PC-3 (cell line): Measurements from ENCODE around the gene PROSER2. TPM values are rescaled to one million over a fixed set of nuclear protein-coding genes. Genes with fewer than 3 reads are reported as not detected.

ENCODE experiments used
- ATAC-seq: fragments of 200-7000 bp; cut with Tn5 transposase; 2 replicates; pipeline ENCODE4 v1.9.1; 2020; ENCODE audit warnings: mild to moderate bottlenecking, moderate library complexity
- BruUV-seq: library from RNA; stranded (reverse); fragments of 400-500 nt; replicated peaks from 2 replicates; lab custom pipeline; 2021; lab: Mats Ljungman, UMichigan
- CTCF ChIA-PET: fragments of 300-600 bp; sonication (Branson Sonifier 250); formaldehyde crosslinking; loops from one replicate; lab custom pipeline; 2022; ENCODE audit warnings: antibody characterized with exemption; lab: Charles Lee
- POLR2A ChIA-PET: fragments of 300-600 bp; sonication (Branson Sonifier 250); formaldehyde crosslinking; loops from one replicate; lab custom pipeline; 2022; ENCODE audit warnings: antibody characterized with exemption; ENCODE audit not compliant: unreplicated experiment; lab: Charles Lee
- DNase-seq: peaks from one replicate; pipeline ENCODE4 v3.0.0-alpha.2; 2015
- H2AFZ ChIP-seq: fragments of 300-600 bp; sonication (generic); 2 replicates; pipeline ENCODE4 v1.6.0; 2016; ENCODE audit warnings: antibody characterized with exemption, low read length
- H3F3A ChIP-seq: fragments of 300-600 bp; sonication (generic); one replicate; pipeline ENCODE4 v1.6.0; 2017; ENCODE audit warnings: antibody characterized with exemption, low read length, control low read depth, mild to moderate bottlenecking; ENCODE audit not compliant: unreplicated experiment
- H3K27ac ChIP-seq: fragments of 300-600 bp; sonication (generic); 2 replicates; pipeline ENCODE4 v1.5.1; 2016; ENCODE audit warnings: mild to moderate bottlenecking, low read length
- H3K27me3 ChIP-seq: fragments of 300-600 bp; sonication (generic); 2 replicates; pipeline ENCODE4 v1.6.1; 2016; ENCODE audit warnings: low read length, mixed read lengths
- H3K36me3 ChIP-seq: fragments of 300-600 bp; sonication (generic); 2 replicates; pipeline ENCODE4 v1.6.1; 2016; ENCODE audit warnings: low read depth, mixed run types, low read length, mixed read lengths
- H3K4me1 ChIP-seq: fragments of 300-600 bp; sonication (generic); 2 replicates; pipeline ENCODE4 v1.5.1; 2016; ENCODE audit warnings: low read length; ENCODE audit not compliant: insufficient read depth
- H3K4me2 ChIP-seq: fragments of 300-600 bp; sonication (generic); 2 replicates; pipeline ENCODE4 v1.6.0; 2016; ENCODE audit warnings: low read length
- H3K4me3 ChIP-seq: fragments of 300-600 bp; sonication (generic); 2 replicates; pipeline ENCODE4 v1.5.1; 2016; ENCODE audit warnings: mild to moderate bottlenecking, low read length, mixed read lengths
- H3K79me2 ChIP-seq: fragments of 300-600 bp; sonication (generic); 2 replicates; pipeline ENCODE4 v1.6.1; 2017; ENCODE audit warnings: low read length, mixed read lengths
- H3K9ac ChIP-seq: fragments of 300-600 bp; sonication (generic); 2 replicates; pipeline ENCODE4 v1.6.0; 2016; ENCODE audit warnings: mild to moderate bottlenecking, low read length
- H3K9me2 ChIP-seq: fragments of 300-600 bp; sonication (generic); replicated peaks from 2 replicates; pipeline ENCODE4 v1.6.1; 2016; ENCODE audit warnings: mixed run types, low read length, mixed read lengths
- H3K9me3 ChIP-seq: fragments of 300-600 bp; sonication (generic); 2 replicates; pipeline ENCODE4 v1.6.1; 2016; ENCODE audit warnings: low read length, mixed read lengths
- H4K20me1 ChIP-seq: fragments of 300-600 bp; sonication (generic); 2 replicates; pipeline ENCODE4 v1.6.1; 2016; ENCODE audit warnings: low read length, mixed read lengths
- EZH2 ChIP-seq: fragments of 300-600 bp; sonication (generic); IDR thresholded peaks from one replicate; pipeline ENCODE4 v1.6.1; 2017; ENCODE audit warnings: antibody characterized with exemption, mild to moderate bottlenecking, low read length; ENCODE audit not compliant: unreplicated experiment
- EZH2phosphoT487 ChIP-seq: fragments of 300-600 bp; sonication (generic); IDR thresholded peaks from 2 replicates; pipeline ENCODE4 v1.6.1; 2018; ENCODE audit warnings: mild to moderate bottlenecking, antibody characterized with exemption, low read length, borderline replicate concordance
- intact Hi-C: fragments of 100-400 bp; cut with micrococcal nuclease; formaldehyde crosslinking; loops from 2 replicates; pipeline ENCODE4 v1.9.0; 2023
- total RNA-seq: library from RNA; depleted of rRNA; stranded (reverse); fragments of >200 nt; gene quantifications from 2 replicates; pipeline ENCODE4 v1.2.3, GENCODE V29; 2014
- TF ChIP-seq, protein P1 (sequence below): fragments of 300-600 bp; sonication (generic); conservative IDR thresholded peaks from 2 replicates; pipeline ENCODE4 v1.5.1; 2017; ENCODE audit warnings: antibody characterized with exemption, low read depth, mild to moderate bottlenecking, low read length

The PROSER2 gene
- total RNA-seq, 1 experiment from 2014 or later, result 52.5 TPM

DNA sequence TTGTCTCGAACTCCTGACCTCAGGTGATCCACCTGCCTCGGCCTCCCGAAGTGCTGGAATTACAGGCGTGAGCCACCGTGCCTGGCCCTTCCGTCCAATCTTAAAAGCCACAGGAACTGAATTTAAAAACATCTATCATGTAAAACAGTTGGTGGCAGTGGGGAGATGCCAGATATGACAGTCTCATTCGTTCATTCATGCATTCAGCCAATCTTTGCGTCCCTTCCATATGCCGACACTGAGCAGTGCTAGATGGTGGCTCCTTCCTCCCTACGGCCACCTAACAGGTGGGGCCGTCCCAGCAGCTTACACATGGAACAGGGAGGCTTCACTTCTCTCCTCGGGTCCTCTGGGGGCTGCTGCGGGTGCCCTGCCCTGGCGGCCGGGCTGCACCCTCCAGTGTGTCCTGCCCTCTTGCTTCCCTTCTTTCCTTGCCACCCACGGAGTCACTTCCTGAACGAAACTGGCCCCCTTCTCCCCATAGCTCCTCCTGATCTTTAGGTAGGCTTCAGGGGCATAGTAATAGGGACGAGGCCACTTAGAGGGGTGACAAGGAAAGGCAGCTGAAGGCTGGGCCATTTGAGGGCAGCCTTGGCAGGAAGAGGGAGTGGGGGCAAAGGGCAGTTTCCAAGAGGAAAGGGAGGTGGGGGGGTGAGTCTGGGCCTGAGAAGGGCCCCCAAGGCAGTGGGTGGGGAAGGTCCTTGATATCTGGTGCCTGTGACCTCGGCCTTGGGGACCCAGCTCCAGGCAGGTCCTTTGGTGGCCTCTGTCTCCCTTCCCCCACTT lies 53.8 kb downstream of the PROSER2 start:
- no peaks in the 10 kb centered on the region for H3K9me2 ChIP-seq
- TF ChIP-seq, protein P1, sequence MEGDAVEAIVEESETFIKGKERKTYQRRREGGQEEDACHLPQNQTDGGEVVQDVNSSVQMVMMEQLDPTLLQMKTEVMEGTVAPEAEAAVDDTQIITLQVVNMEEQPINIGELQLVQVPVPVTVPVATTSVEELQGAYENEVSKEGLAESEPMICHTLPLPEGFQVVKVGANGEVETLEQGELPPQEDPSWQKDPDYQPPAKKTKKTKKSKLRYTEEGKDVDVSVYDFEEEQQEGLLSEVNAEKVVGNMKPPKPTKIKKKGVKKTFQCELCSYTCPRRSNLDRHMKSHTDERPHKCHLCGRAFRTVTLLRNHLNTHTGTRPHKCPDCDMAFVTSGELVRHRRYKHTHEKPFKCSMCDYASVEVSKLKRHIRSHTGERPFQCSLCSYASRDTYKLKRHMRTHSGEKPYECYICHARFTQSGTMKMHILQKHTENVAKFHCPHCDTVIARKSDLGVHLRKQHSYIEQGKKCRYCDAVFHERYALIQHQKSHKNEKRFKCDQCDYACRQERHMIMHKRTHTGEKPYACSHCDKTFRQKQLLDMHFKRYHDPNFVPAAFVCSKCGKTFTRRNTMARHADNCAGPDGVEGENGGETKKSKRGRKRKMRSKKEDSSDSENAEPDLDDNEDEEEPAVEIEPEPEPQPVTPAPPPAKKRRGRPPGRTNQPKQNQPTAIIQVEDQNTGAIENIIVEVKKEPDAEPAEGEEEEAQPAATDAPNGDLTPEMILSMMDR, result no peak
- TF ChIP-seq EZH2 (no peak), EZH2phosphoT487 (no peak)
- no TSS peak for BruUV-seq
- ATAC-seq, result no peak
- H3K79me2 ChIP-seq, result no peaks in the 10 kb centered on the region
- H3K27me3 ChIP-seq, result no peaks in the 10 kb centered on the region
- no peaks in the 10 kb centered on the region for H3K9me3 ChIP-seq
- peaks cover 36% of the 10 kb centered on the region for H3K4me1 ChIP-seq
- CTCF ChIA-PET, result interaction anchor here (0.7 kb wide), 1 partner anchor 209 kb away, joined by 3 read pairs; no protein-coding TSS in a partner anchor
- no peak overlapping the region for H2AFZ ChIP-seq
- H3K4me2 ChIP-seq, result no peak overlapping the region
- peak overlapping the region; percentile 84; the same call in 1 of the 2 replicates for H3K9ac ChIP-seq
- H4K20me1 ChIP-seq, result no peaks in the 10 kb centered on the region
- POLR2A ChIA-PET, result no interaction called here
- no peaks in the 10 kb centered on the region for H3F3A ChIP-seq
- no peak overlapping the region for H3K4me3 ChIP-seq
- DNase-seq, result no peak
- no peaks in the 10 kb centered on the region for H3K36me3 ChIP-seq
- intact Hi-C loops, result loop anchor here (10.0 kb wide), 1 partner anchor 108 kb away; no protein-coding TSS in a partner anchor
- peak overlapping the region; percentile 99 for H3K27ac ChIP-seq

DNA sequence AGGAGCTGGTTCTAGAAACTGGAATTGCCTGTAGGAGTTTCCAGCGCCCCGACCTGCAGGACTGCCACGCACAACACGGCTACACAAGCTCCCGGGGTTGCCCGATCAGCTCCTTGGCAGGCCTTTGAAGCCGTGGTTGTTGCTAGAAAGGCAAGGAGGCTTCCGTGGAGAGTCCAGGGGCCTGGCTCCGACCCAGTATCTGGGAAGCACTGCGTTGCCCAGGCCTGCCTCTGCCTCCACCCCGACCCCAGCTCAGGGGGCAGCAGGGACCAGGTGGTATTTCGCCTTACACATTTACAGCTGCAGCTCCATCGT lies 54.4 kb downstream of the PROSER2 start:
- Histone ChIP-seq H4K20me1 (no peaks in the 10 kb centered on the region), H3K79me2 (no peaks in the 10 kb centered on the region), H3K9me2 (no peaks in the 10 kb centered on the region), H3K36me3 (no peaks in the 10 kb centered on the region), H3K9ac (no peak overlapping the region), H2AFZ (no peak overlapping the region), H3K4me3 (no peak overlapping the region), H3K9me3 (no peaks in the 10 kb centered on the region), H3K4me1 (peaks cover 42% of the 10 kb centered on the region), H3K27ac (peak overlapping the region; percentile 99), H3K4me2 (no peak overlapping the region), H3K27me3 (no peaks in the 10 kb centered on the region), H3F3A (no peaks in the 10 kb centered on the region)
- POLR2A ChIA-PET, result no interaction called here
- CTCF ChIA-PET, result interaction anchor here (0.7 kb wide), 1 partner anchor 208 kb away, joined by 3 read pairs; no protein-coding TSS in a partner anchor
- BruUV-seq, result no TSS peak
- TF ChIP-seq EZH2, result no peak
- no peak for TF ChIP-seq EZH2phosphoT487
- TF ChIP-seq, protein P1, result no peak
- DNase-seq (no peak), ATAC-seq (no peak)
- intact Hi-C loops, result loop anchor here (10.0 kb wide), 1 partner anchor 107 kb away; no protein-coding TSS in a partner anchor

DNA sequence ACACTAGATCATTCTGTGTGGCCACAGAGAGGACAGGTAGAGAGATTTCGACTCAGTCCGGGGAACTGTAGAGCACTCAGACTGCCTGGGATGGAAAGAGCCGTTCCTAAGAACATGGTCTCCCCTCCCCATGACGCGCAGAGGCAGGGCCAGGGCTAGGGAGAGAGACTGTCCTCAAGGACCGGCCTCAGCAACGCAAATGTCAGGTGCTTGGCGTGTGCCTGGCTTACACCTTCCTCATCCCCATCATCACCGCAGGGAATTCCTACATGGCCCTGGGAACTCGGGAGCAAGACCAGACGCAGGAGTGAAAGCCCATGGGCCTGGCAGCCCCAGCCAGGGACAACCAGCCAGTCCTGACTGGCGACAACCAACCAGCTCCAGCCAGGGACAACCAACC lies 55.6 kb downstream of the PROSER2 start:
- H3K79me2 ChIP-seq, result no peaks in the 10 kb centered on the region
- no peaks in the 10 kb centered on the region for H3K9me3 ChIP-seq
- H4K20me1 ChIP-seq, result no peaks in the 10 kb centered on the region
- H3K27me3 ChIP-seq, result no peaks in the 10 kb centered on the region
- no peaks in the 10 kb centered on the region for H3K36me3 ChIP-seq
- ATAC-seq (no peak), DNase-seq (no peak)
- H3K9ac ChIP-seq, result no peak overlapping the region
- H3K4me2 ChIP-seq, result no peak overlapping the region
- no peaks in the 10 kb centered on the region for H3F3A ChIP-seq
- no peak overlapping the region for H2AFZ ChIP-seq
- H3K9me2 ChIP-seq, result no peaks in the 10 kb centered on the region
- POLR2A ChIA-PET, result interaction anchor here (0.6 kb wide), 1 partner anchor 48 kb away, joined by 3 read pairs; no protein-coding TSS in a partner anchor
- no TSS peak for BruUV-seq
- CTCF ChIA-PET, result no interaction called here
- H3K27ac ChIP-seq, result peak overlapping the region; percentile 36; the same call in 1 of the 2 replicates
- H3K4me3 ChIP-seq, result no peak overlapping the region
- H3K4me1 ChIP-seq, result peaks cover 52% of the 10 kb centered on the region
- TF ChIP-seq EZH2, result no peak
- TF ChIP-seq, protein P1, result no peak
- no peak for TF ChIP-seq EZH2phosphoT487
- intact Hi-C loops, result loop anchor here (10.0 kb wide), 1 partner anchor 106 kb away; no protein-coding TSS in a partner anchor
